Measurements from ENCODE around the gene KSR1.
A peak's percentile ranks its signal among the peaks of the same experiment; 100 is the strongest.

KSR1 gene

GRCh38 chr17:27601975-27602302, 145.7 kb downstream of the KSR1 start:
- no peak for TF ChIP-seq CTCF (IDR thresholded peaks at IDR 0.05; ENCODE audit: low read depth, low read length, missing control alignments)
- DNase-seq (ENCODE audit: extremely low read depth, low read depth), result no peak
- no peak overlapping the region for H3K4me3 ChIP-seq (replicated peaks; ENCODE audit: low read depth, low read length)

GRCh38 chr17:27602721-27603420, 146.6 kb downstream of the KSR1 start:
- peak; percentile 99 for TF ChIP-seq CTCF (IDR thresholded peaks at IDR 0.05; ENCODE audit: low read depth, low read length, missing control alignments)
- DNase-seq (ENCODE audit: extremely low read depth, low read depth), result no peak
- H3K4me3 ChIP-seq (replicated peaks; ENCODE audit: low read depth, low read length), result no peak overlapping the region

GRCh38 chr17:27603421-27603770, 147.1 kb downstream of the KSR1 start:
- DNase-seq (ENCODE audit: extremely low read depth, low read depth), result no peak
- H3K4me3 ChIP-seq (replicated peaks; ENCODE audit: low read depth, low read length), result no peak overlapping the region
- TF ChIP-seq CTCF (IDR thresholded peaks at IDR 0.05; ENCODE audit: low read depth, low read length, missing control alignments), result no peak

GRCh38 chr17:27603880-27604794, 147.9 kb downstream of the KSR1 start:
- no peak for DNase-seq (ENCODE audit: extremely low read depth, low read depth)
- TF ChIP-seq CTCF (IDR thresholded peaks at IDR 0.05; ENCODE audit: low read depth, low read length, missing control alignments), result no peak
- H3K4me3 ChIP-seq (replicated peaks; ENCODE audit: low read depth, low read length), result no peak overlapping the region

- no peak overlapping the region for H3K4me3 ChIP-seq (replicated peaks; ENCODE audit: low read depth, low read length)
- no peak for DNase-seq (ENCODE audit: extremely low read depth, low read depth)
- TF ChIP-seq CTCF (IDR thresholded peaks at IDR 0.05; ENCODE audit: low read depth, low read length, missing control alignments), result no peak
Measured at GRCh38 chr17:27605409-27605808, 149.2 kb downstream of the KSR1 start.

- no peak overlapping the region for H3K4me3 ChIP-seq (replicated peaks; ENCODE audit: low read depth, low read length)
- TF ChIP-seq CTCF (IDR thresholded peaks at IDR 0.05; ENCODE audit: low read depth, low read length, missing control alignments), result no peak
- DNase-seq (ENCODE audit: extremely low read depth, low read depth), result no peak
Measured at GRCh38 chr17:27607521-27608091, 151.4 kb downstream of the KSR1 start.
